DMS53 (cell line): ENCODE measurements around the gene DBF4B.

ENCODE experiments used
- DNase-seq: peaks from one replicate; lab custom pipeline; 2025; lab: John Stamatoyannopoulos, UW

The DBF4B gene

GRCh38 chr17:44777394-44778348, 69.2 kb downstream of the DBF4B start:
- peak; percentile 33 for DNase-seq

GRCh38 chr17:44778656-44779210, 70.3 kb downstream of the DBF4B start:
- no peak for DNase-seq

- peak; percentile 91 for DNase-seq
Observed at GRCh38 chr17:44779211-44780025, 71.0 kb downstream of the DBF4B start.

GRCh38 chr17:44780161-44780560, 71.7 kb downstream of the DBF4B start:
- DNase-seq = no peak

GRCh38 chr17:44780845-44781480, 72.5 kb downstream of the DBF4B start:
- DNase-seq = no peak

GRCh38 chr17:44781551-44782325, 73.3 kb downstream of the DBF4B start:
- no peak for DNase-seq

GRCh38 chr17:44782326-44782850, 73.9 kb downstream of the DBF4B start:
- DNase-seq = no peak

GRCh38 chr17:44785921-44786320, 77.5 kb downstream of the DBF4B start:
- DNase-seq = no peak

GRCh38 chr17:44786551-44787081, 78.2 kb downstream of the DBF4B start:
- DNase-seq = no peak

- DNase-seq = no peak
Observed at GRCh38 chr17:44787271-44787940, 78.9 kb downstream of the DBF4B start.

GRCh38 chr17:44788139-44788538, 79.7 kb downstream of the DBF4B start:
- DNase-seq = no peak

GRCh38 chr17:44792276-44792675, 83.8 kb downstream of the DBF4B start:
- no peak for DNase-seq

- DNase-seq = no peak
Observed at GRCh38 chr17:44793885-44794842, 85.7 kb downstream of the DBF4B start.

- DNase-seq = peak; percentile 31
Observed at GRCh38 chr17:44794851-44795413, 86.5 kb downstream of the DBF4B start.

GRCh38 chr17:44795421-44795820, 87.0 kb downstream of the DBF4B start:
- no peak for DNase-seq

GRCh38 chr17:44795928-44796327, 87.5 kb downstream of the DBF4B start:
- DNase-seq = no peak

- no peak for DNase-seq
Observed at GRCh38 chr17:44796731-44797130, 88.3 kb downstream of the DBF4B start.

GRCh38 chr17:44797802-44798201, 89.3 kb downstream of the DBF4B start:
- no peak for DNase-seq

GRCh38 chr17:44798356-44798755, 89.9 kb downstream of the DBF4B start:
- DNase-seq = no peak
